GM10266 (cell line): ENCODE results near the gene JDP2.

Experiments
- DNase-seq: peaks from one replicate; pipeline ENCODE4 v3.0.0; 2012; ENCODE audit errors: extremely low spot score
- TF ChIP-seq, protein P1 (sequence below): IDR thresholded peaks from 2 replicates; pipeline ENCODE4 v1.5.1; 2012; ENCODE audit warnings: mild to moderate bottlenecking, low read depth; ENCODE audit not compliant: control insufficient read depth, insufficient read depth; ENCODE audit errors: missing control alignments

Gene JDP2

DNA sequence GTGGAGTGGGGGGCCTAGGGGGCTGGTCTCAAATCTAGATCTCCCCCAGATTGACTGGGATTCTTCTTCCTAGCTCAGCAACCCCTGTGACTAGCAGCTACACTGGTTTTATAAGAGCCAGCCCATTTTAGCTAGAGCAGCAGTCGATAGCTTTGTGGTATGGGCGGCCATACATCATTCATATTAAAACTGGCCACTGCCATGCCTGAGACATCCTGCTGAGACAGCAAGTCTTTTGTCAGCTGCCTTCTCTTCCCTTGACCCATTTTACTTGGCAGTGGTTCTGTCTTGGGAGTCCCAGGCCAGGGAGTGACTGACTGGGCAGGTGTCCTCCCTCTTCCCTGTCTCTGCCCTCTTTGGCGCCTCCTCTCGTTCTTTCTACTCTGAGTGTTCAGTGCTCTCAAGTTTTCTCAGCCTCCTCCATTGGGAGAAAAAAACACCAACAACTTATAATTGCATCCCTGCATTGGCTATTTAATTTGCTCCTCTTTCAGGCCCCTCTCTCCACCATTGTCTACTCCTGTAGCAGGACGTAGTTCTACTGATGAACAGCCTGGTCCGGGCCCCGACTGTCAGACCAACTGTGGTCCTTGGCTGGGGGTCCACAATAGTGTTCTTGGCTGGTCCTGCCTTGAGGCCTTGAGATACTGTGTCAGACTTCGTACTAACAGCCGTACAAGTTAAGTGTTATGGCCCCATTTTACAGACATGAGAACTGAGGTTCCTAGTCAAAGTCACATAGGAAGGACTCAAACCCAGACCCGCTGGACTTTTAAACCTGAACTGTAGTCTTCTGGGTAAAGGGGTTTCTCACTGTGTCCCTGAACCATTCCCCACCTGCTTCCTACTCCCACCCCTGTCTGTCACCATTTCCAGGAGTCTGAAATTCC, 18.3 kb upstream of the JDP2 start:
- TF ChIP-seq, protein P1, sequence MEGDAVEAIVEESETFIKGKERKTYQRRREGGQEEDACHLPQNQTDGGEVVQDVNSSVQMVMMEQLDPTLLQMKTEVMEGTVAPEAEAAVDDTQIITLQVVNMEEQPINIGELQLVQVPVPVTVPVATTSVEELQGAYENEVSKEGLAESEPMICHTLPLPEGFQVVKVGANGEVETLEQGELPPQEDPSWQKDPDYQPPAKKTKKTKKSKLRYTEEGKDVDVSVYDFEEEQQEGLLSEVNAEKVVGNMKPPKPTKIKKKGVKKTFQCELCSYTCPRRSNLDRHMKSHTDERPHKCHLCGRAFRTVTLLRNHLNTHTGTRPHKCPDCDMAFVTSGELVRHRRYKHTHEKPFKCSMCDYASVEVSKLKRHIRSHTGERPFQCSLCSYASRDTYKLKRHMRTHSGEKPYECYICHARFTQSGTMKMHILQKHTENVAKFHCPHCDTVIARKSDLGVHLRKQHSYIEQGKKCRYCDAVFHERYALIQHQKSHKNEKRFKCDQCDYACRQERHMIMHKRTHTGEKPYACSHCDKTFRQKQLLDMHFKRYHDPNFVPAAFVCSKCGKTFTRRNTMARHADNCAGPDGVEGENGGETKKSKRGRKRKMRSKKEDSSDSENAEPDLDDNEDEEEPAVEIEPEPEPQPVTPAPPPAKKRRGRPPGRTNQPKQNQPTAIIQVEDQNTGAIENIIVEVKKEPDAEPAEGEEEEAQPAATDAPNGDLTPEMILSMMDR = no peak
- DNase-seq = no peak

DNA sequence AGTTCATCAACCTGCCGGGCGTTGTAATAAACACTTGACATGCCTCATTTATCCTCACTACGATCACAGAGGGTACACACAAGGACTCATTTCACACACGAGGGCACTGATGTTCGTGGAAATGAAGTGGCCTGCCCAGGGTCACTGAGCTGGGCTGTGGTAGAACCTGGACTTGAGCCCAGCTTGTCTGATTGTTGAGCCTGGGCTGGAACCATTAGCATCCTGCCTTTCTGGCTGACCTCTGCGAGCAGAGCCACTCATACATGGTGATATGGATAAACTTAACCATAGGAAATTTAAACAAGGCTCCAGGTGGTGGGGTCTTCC, 16.6 kb upstream of the JDP2 start:
- TF ChIP-seq, protein P1 = no peak
- DNase-seq = no peak

DNA sequence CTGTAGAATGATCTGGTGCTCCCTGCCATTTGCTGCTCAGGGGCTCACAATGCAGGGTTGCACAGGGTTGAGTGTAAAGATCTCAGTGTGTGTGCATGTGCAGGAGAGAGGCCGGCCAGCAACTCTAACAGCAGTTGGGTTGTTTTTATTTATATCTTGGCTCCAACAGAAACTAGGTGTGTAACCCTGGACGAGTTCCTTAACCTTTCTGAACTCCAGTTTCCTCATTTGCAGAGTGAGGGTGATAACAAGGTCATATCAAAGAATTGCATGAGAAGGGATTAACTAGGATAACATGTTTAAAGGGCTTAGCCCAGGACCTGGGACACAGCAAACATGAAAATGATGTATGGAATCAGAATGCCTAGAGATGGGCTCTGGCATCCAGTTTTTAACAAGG, 14.8 kb upstream of the JDP2 start:
- DNase-seq = no peak
- TF ChIP-seq, protein P1 = no peak

DNA sequence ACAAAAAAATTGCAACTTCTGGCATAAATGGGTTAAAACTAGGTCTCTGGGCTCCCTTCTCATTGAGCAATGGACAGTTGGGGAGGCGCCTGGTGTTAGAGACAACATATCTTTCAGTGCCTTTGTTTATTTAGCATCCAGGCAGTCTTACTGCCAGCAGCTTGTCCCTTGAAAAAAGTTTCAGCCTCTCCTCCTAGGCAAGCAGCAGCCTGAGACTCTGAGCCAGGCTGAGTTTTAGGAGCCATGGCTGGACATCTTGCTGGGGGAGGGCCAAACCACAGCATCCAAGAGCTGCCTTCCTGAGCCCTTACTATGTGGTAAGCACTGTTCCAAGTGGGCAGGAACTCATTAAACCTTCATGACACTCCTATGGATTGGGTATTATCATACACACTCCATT, 10.1 kb upstream of the JDP2 start:
- no peak for DNase-seq
- TF ChIP-seq, protein P1 = no peak

DNA sequence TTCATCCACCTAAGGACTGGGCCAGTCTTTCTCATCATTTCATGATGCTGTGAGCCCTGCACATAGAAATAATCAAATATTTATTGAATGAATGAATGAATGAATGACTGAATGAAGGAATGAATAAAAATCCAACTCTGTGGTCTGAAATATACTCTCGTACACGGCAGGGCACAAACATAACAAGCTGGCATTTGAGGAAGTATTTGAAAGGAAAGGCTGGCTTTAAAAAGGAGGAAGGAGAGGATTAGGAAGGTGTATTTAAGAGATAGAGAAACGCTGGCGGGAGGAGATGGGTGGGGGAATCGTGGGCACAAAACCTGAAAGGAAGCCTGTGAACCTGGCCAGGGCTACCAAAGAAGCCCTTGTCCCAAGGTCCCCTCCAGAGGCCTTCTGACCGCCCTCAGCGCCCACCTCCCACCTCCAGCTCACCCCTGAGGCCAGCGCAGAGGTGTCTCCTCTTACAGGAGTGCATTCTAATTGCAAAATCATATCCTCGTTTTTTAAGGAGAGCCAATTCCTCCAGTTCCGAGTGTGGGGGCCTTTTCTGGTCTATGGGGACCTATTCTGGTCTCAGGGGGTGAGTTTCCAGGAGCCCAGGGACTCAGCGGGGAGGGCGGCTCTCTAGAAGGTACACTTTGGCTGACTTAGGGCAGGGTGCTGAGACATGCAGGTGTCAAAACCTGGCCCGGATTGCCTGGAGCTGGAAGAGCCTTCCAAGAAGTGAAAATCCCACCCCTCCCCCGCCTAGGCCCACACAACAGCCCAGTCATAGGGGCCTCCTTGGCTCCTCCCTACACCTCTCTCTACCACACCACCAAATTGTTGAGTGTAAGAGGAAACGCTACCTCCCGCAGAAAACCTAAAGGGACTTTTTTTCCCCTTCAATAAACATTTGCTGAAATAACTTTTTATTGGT, 8.7 kb upstream of the JDP2 start:
- TF ChIP-seq, protein P1 = no peak
- DNase-seq = peak; percentile 75

DNA sequence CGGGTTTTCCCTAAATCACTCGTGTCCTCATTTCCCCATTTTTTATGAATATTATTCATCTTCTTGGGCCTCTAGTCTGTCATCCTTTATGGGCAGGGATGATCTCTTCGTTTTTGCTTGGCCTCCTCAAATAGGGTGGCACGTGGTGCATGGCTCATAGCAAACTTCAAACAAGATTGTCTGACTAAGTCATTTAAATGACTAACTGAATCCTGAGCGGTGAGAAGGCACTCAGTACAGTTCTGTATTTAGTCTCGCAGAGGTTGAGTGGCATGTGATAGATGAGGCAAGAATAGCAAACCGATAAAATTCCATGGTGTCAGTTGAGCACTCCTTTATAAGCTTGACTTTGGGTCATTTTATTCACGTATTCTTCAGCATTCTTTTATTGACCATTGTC, 5.7 kb upstream of the JDP2 start:
- DNase-seq = no peak
- TF ChIP-seq, protein P1 = no peak
